Measurements from ENCODE around the gene SLC6A15. TPM values are rescaled to one million over a fixed set of nuclear protein-coding genes. Genes with fewer than 3 reads are reported as not detected.

Gene SLC6A15
- total RNA-seq, 1 experiment from 2014 or later, result 1.5 TPM

GRCh38 chr12:84891106-84891838 is 21.3 kb downstream of the SLC6A15 start:
- no peaks in the 10 kb centered on the region for H3K36me3 ChIP-seq

GRCh38 chr12:84889818-84890217 is 22.8 kb downstream of the SLC6A15 start:
- Histone ChIP-seq H3K4me3 (no peak overlapping the region), H3K9me3 (no peaks in the 10 kb centered on the region), H3K36me3 (no peaks in the 10 kb centered on the region), H3K27me3 (no peaks in the 10 kb centered on the region)
- DNase-seq, result no peak

More at GRCh38 chr12:84891106-84891838, 21.3 kb downstream of the SLC6A15 start:
- Histone ChIP-seq H3K9me3 (no peaks in the 10 kb centered on the region), H3K27me3 (no peaks in the 10 kb centered on the region), H3K4me3 (no peak overlapping the region)
- no peak for DNase-seq

GRCh38 chr12:84888861-84889260 is 23.7 kb downstream of the SLC6A15 start:
- Histone ChIP-seq H3K9me3 (no peaks in the 10 kb centered on the region), H3K36me3 (no peaks in the 10 kb centered on the region), H3K27me3 (no peaks in the 10 kb centered on the region), H3K4me3 (no peak overlapping the region)
- DNase-seq, result no peak

GRCh38 chr12:84877340-84877739 is 35.3 kb downstream of the SLC6A15 start:
- H3K27me3 ChIP-seq, result no peaks in the 10 kb centered on the region
- H3K36me3 ChIP-seq, result no peaks in the 10 kb centered on the region
- no peaks in the 10 kb centered on the region for H3K9me3 ChIP-seq
- H3K4me3 ChIP-seq, result no peak overlapping the region
- DNase-seq, result no peak

- H3K27me3 ChIP-seq, result no peaks in the 10 kb centered on the region
- H3K4me3 ChIP-seq, result no peak overlapping the region
- no peaks in the 10 kb centered on the region for H3K36me3 ChIP-seq
- no peaks in the 10 kb centered on the region for H3K9me3 ChIP-seq
- DNase-seq, result no peak
Observed at GRCh38 chr12:84875241-84875640, 37.4 kb downstream of the SLC6A15 start.

GRCh38 chr12:84874825-84875139 is 37.8 kb downstream of the SLC6A15 start:
- H3K27me3 ChIP-seq, result no peaks in the 10 kb centered on the region
- H3K4me3 ChIP-seq, result no peak overlapping the region
- H3K36me3 ChIP-seq, result no peaks in the 10 kb centered on the region
- DNase-seq, result no peak
- no peaks in the 10 kb centered on the region for H3K9me3 ChIP-seq

- Histone ChIP-seq H3K4me3 (no peak overlapping the region), H3K27me3 (no peaks in the 10 kb centered on the region), H3K36me3 (no peaks in the 10 kb centered on the region), H3K9me3 (no peaks in the 10 kb centered on the region)
- DNase-seq, result no peak
Observed at GRCh38 chr12:84874125-84874824, 38.3 kb downstream of the SLC6A15 start.

GRCh38 chr12:84862186-84862585 is 50.4 kb downstream of the SLC6A15 start:
- Histone ChIP-seq H3K4me3 (no peak overlapping the region), H3K27me3 (no peaks in the 10 kb centered on the region), H3K36me3 (no peaks in the 10 kb centered on the region), H3K9me3 (no peaks in the 10 kb centered on the region)
- DNase-seq, result no peak

- H3K27me3 ChIP-seq, result no peaks in the 10 kb centered on the region
- H3K9me3 ChIP-seq, result no peaks in the 10 kb centered on the region
- H3K4me3 ChIP-seq, result no peak overlapping the region
- DNase-seq, result no peak
- H3K36me3 ChIP-seq, result no peaks in the 10 kb centered on the region
Observed at GRCh38 chr12:84860718-84861117, 51.9 kb downstream of the SLC6A15 start.

GRCh38 chr12:84858796-84859195 is 53.8 kb downstream of the SLC6A15 start:
- no peaks in the 10 kb centered on the region for H3K27me3 ChIP-seq
- H3K9me3 ChIP-seq, result no peaks in the 10 kb centered on the region

GRCh38 chr12:84857525-84858208 is 54.9 kb downstream of the SLC6A15 start:
- no peak overlapping the region for H3K4me3 ChIP-seq
- H3K9me3 ChIP-seq, result no peaks in the 10 kb centered on the region
- no peaks in the 10 kb centered on the region for H3K27me3 ChIP-seq
- DNase-seq, result no peak
- H3K36me3 ChIP-seq, result no peaks in the 10 kb centered on the region

More at GRCh38 chr12:84858796-84859195, 53.8 kb downstream of the SLC6A15 start:
- DNase-seq, result no peak
- Histone ChIP-seq H3K36me3 (no peaks in the 10 kb centered on the region), H3K4me3 (no peak overlapping the region)

GRCh38 chr12:84856156-84856900 is 56.3 kb downstream of the SLC6A15 start:
- Histone ChIP-seq H3K9me3 (no peaks in the 10 kb centered on the region), H3K27me3 (no peaks in the 10 kb centered on the region), H3K36me3 (no peaks in the 10 kb centered on the region), H3K4me3 (no peak overlapping the region)
- no peak for DNase-seq

- DNase-seq, result no peak
- Histone ChIP-seq H3K4me3 (no peak overlapping the region), H3K9me3 (no peaks in the 10 kb centered on the region), H3K27me3 (no peaks in the 10 kb centered on the region), H3K36me3 (no peaks in the 10 kb centered on the region)
Observed at GRCh38 chr12:84843593-84844144, 68.9 kb downstream of the SLC6A15 start.

GRCh38 chr12:84842406-84843013 is 70.1 kb downstream of the SLC6A15 start:
- H3K4me3 ChIP-seq, result no peak overlapping the region
- DNase-seq, result no peak
- no peaks in the 10 kb centered on the region for H3K9me3 ChIP-seq
- H3K36me3 ChIP-seq, result no peaks in the 10 kb centered on the region
- H3K27me3 ChIP-seq, result no peaks in the 10 kb centered on the region

- no peak for DNase-seq
- Histone ChIP-seq H3K36me3 (no peaks in the 10 kb centered on the region), H3K9me3 (no peaks in the 10 kb centered on the region), H3K4me3 (no peak overlapping the region), H3K27me3 (no peaks in the 10 kb centered on the region)
Observed at GRCh38 chr12:84841591-84841990, 71.0 kb downstream of the SLC6A15 start.

- H3K36me3 ChIP-seq, result no peaks in the 10 kb centered on the region
- H3K27me3 ChIP-seq, result no peaks in the 10 kb centered on the region
- no peaks in the 10 kb centered on the region for H3K9me3 ChIP-seq
- no peak for DNase-seq
- H3K4me3 ChIP-seq, result no peak overlapping the region
Observed at GRCh38 chr12:84840356-84840755, 72.2 kb downstream of the SLC6A15 start.
